PC-3 (cell line): ENCODE measurements around the gene CREBRF. TPM values are rescaled to one million over a fixed set of nuclear protein-coding genes. Genes with fewer than 3 reads are reported as not detected.
"Not testable (repeated sequence)": the region's sequence is repeated elsewhere in the genome, so short reads cannot be mapped to it uniquely, and the experiment has no call there.

Experiments
- ATAC-seq: fragments of 200-7000 bp; cut with Tn5 transposase; 2 replicates; pipeline ENCODE4 v1.9.1; 2020; ENCODE audit warnings: mild to moderate bottlenecking, moderate library complexity
- BruUV-seq: library from RNA; stranded (reverse); fragments of 400-500 nt; replicated peaks from 2 replicates; lab custom pipeline; 2021; lab: Mats Ljungman, UMichigan
- CTCF ChIA-PET: fragments of 300-600 bp; sonication (Branson Sonifier 250); formaldehyde crosslinking; loops from one replicate; lab custom pipeline; 2022; ENCODE audit warnings: antibody characterized with exemption; lab: Charles Lee
- POLR2A ChIA-PET: fragments of 300-600 bp; sonication (Branson Sonifier 250); formaldehyde crosslinking; loops from one replicate; lab custom pipeline; 2022; ENCODE audit warnings: antibody characterized with exemption; ENCODE audit not compliant: unreplicated experiment; lab: Charles Lee
- DNase-seq: peaks from one replicate; pipeline ENCODE4 v3.0.0-alpha.2; 2015
- H2AFZ ChIP-seq: fragments of 300-600 bp; sonication (generic); 2 replicates; pipeline ENCODE4 v1.6.0; 2016; ENCODE audit warnings: antibody characterized with exemption, low read length
- H3F3A ChIP-seq: fragments of 300-600 bp; sonication (generic); one replicate; pipeline ENCODE4 v1.6.0; 2017; ENCODE audit warnings: antibody characterized with exemption, low read length, control low read depth, mild to moderate bottlenecking; ENCODE audit not compliant: unreplicated experiment
- H3K27ac ChIP-seq: fragments of 300-600 bp; sonication (generic); 2 replicates; pipeline ENCODE4 v1.5.1; 2016; ENCODE audit warnings: mild to moderate bottlenecking, low read length
- H3K27me3 ChIP-seq: fragments of 300-600 bp; sonication (generic); 2 replicates; pipeline ENCODE4 v1.6.1; 2016; ENCODE audit warnings: low read length, mixed read lengths
- H3K36me3 ChIP-seq: fragments of 300-600 bp; sonication (generic); 2 replicates; pipeline ENCODE4 v1.6.1; 2016; ENCODE audit warnings: low read depth, mixed run types, low read length, mixed read lengths
- H3K4me1 ChIP-seq: fragments of 300-600 bp; sonication (generic); 2 replicates; pipeline ENCODE4 v1.5.1; 2016; ENCODE audit warnings: low read length; ENCODE audit not compliant: insufficient read depth
- H3K4me2 ChIP-seq: fragments of 300-600 bp; sonication (generic); 2 replicates; pipeline ENCODE4 v1.6.0; 2016; ENCODE audit warnings: low read length
- H3K4me3 ChIP-seq: fragments of 300-600 bp; sonication (generic); 2 replicates; pipeline ENCODE4 v1.5.1; 2016; ENCODE audit warnings: mild to moderate bottlenecking, low read length, mixed read lengths
- H3K79me2 ChIP-seq: fragments of 300-600 bp; sonication (generic); 2 replicates; pipeline ENCODE4 v1.6.1; 2017; ENCODE audit warnings: low read length, mixed read lengths
- H3K9ac ChIP-seq: fragments of 300-600 bp; sonication (generic); 2 replicates; pipeline ENCODE4 v1.6.0; 2016; ENCODE audit warnings: mild to moderate bottlenecking, low read length
- H3K9me2 ChIP-seq: fragments of 300-600 bp; sonication (generic); replicated peaks from 2 replicates; pipeline ENCODE4 v1.6.1; 2016; ENCODE audit warnings: mixed run types, low read length, mixed read lengths
- H3K9me3 ChIP-seq: fragments of 300-600 bp; sonication (generic); 2 replicates; pipeline ENCODE4 v1.6.1; 2016; ENCODE audit warnings: low read length, mixed read lengths
- H4K20me1 ChIP-seq: fragments of 300-600 bp; sonication (generic); 2 replicates; pipeline ENCODE4 v1.6.1; 2016; ENCODE audit warnings: low read length, mixed read lengths
- EZH2 ChIP-seq: fragments of 300-600 bp; sonication (generic); IDR thresholded peaks from one replicate; pipeline ENCODE4 v1.6.1; 2017; ENCODE audit warnings: antibody characterized with exemption, mild to moderate bottlenecking, low read length; ENCODE audit not compliant: unreplicated experiment
- EZH2phosphoT487 ChIP-seq: fragments of 300-600 bp; sonication (generic); IDR thresholded peaks from 2 replicates; pipeline ENCODE4 v1.6.1; 2018; ENCODE audit warnings: mild to moderate bottlenecking, antibody characterized with exemption, low read length, borderline replicate concordance
- intact Hi-C: fragments of 100-400 bp; cut with micrococcal nuclease; formaldehyde crosslinking; loops from 2 replicates; pipeline ENCODE4 v1.9.0; 2023
- total RNA-seq: library from RNA; depleted of rRNA; stranded (reverse); fragments of >200 nt; gene quantifications from 2 replicates; pipeline ENCODE4 v1.2.3, GENCODE V29; 2014
- TF ChIP-seq, protein P1 (sequence below): fragments of 300-600 bp; sonication (generic); conservative IDR thresholded peaks from 2 replicates; pipeline ENCODE4 v1.5.1; 2017; ENCODE audit warnings: antibody characterized with exemption, low read depth, mild to moderate bottlenecking, low read length

Gene CREBRF
- total RNA-seq, 1 experiment from 2014 or later = 4.9 TPM

DNA sequence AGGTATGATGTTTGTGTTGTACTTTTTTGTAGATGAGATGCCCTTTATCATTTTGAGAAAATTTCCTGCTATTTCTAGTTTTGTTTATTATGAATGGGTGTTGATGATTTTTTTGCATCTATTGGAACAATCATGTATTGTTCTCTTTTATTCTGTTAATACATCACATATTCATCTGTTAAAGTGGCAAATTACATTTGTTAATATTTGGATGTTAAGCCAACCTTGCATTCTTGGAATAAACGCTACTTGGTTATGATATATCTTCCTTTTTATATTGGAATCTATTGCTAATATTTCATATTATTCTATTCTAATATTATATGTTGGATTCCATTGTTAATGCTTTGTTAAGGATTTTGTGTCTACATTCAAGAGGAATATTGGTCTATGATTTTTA lies 63.6 kb downstream of the CREBRF start:
- DNase-seq = no peak
- H3K9me3 ChIP-seq = 0 out of 2 replicates have a peak, but pooled peaks cover 3% of the 10 kb centered on the region
- no peaks in the 10 kb centered on the region for H4K20me1 ChIP-seq
- no peak overlapping the region for H3K4me3 ChIP-seq
- no peaks in the 10 kb centered on the region for H3K9me2 ChIP-seq
- BruUV-seq = no TSS peak
- ATAC-seq = no peak
- POLR2A ChIA-PET = no interaction called here
- no peaks in the 10 kb centered on the region for H3K4me1 ChIP-seq
- intact Hi-C loops = no loop called here
- no peak overlapping the region for H2AFZ ChIP-seq
- no peaks in the 10 kb centered on the region for H3K36me3 ChIP-seq
- H3F3A ChIP-seq = no peaks in the 10 kb centered on the region
- TF ChIP-seq EZH2phosphoT487 (no peak), EZH2 (no peak)
- TF ChIP-seq, protein P1, sequence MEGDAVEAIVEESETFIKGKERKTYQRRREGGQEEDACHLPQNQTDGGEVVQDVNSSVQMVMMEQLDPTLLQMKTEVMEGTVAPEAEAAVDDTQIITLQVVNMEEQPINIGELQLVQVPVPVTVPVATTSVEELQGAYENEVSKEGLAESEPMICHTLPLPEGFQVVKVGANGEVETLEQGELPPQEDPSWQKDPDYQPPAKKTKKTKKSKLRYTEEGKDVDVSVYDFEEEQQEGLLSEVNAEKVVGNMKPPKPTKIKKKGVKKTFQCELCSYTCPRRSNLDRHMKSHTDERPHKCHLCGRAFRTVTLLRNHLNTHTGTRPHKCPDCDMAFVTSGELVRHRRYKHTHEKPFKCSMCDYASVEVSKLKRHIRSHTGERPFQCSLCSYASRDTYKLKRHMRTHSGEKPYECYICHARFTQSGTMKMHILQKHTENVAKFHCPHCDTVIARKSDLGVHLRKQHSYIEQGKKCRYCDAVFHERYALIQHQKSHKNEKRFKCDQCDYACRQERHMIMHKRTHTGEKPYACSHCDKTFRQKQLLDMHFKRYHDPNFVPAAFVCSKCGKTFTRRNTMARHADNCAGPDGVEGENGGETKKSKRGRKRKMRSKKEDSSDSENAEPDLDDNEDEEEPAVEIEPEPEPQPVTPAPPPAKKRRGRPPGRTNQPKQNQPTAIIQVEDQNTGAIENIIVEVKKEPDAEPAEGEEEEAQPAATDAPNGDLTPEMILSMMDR = no peak
- CTCF ChIA-PET = no interaction called here
- H3K4me2 ChIP-seq = no peak overlapping the region
- no peaks in the 10 kb centered on the region for H3K79me2 ChIP-seq
- no peak overlapping the region for H3K27ac ChIP-seq
- H3K9ac ChIP-seq = no peak overlapping the region
- no peaks in the 10 kb centered on the region for H3K27me3 ChIP-seq

DNA sequence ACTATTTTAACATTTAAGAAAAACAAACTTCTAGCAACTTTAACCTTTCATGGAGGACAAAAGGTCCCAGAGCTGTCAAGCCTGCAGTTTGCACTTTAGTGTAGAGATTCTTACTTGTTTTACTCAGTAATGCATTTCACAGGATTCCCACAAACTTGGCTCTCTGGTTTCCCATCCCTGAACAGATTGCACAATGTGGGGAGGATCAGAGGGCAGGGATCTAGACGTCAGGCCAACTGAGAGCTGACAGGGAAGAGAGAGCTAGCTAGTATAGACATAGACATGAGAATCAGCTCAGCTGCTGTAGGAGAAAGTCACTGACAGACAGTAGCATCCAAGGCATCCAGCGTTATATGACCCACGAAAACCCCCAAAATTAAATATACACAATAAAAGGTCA lies 67.3 kb downstream of the CREBRF start:
- DNase-seq = no peak
- TF ChIP-seq, protein P1 = no peak
- TF ChIP-seq EZH2 (no peak), EZH2phosphoT487 (no peak)
- intact Hi-C loops = no loop called here
- H3K79me2 ChIP-seq = no peaks in the 10 kb centered on the region
- H3K36me3 ChIP-seq = no peaks in the 10 kb centered on the region
- no peak for ATAC-seq
- H3K27me3 ChIP-seq = no peaks in the 10 kb centered on the region
- H3K4me1 ChIP-seq = no peaks in the 10 kb centered on the region
- no TSS peak for BruUV-seq
- H4K20me1 ChIP-seq = no peaks in the 10 kb centered on the region
- H2AFZ ChIP-seq = no peak overlapping the region
- H3K4me3 ChIP-seq = no peak overlapping the region
- no peak overlapping the region for H3K9ac ChIP-seq
- no peaks in the 10 kb centered on the region for H3K9me2 ChIP-seq
- ChIA-PET CTCF (no interaction called here), POLR2A (interaction anchor here (0.6 kb wide), 1 partner anchor 25 kb away, joined by 23 read pairs; no protein-coding TSS in a partner anchor)
- no peaks in the 10 kb centered on the region for H3F3A ChIP-seq
- H3K4me2 ChIP-seq = no peak overlapping the region
- H3K9me3 ChIP-seq = 0 out of 2 replicates have a peak, but pooled peaks cover 3% of the 10 kb centered on the region
- H3K27ac ChIP-seq = no peak overlapping the region

DNA sequence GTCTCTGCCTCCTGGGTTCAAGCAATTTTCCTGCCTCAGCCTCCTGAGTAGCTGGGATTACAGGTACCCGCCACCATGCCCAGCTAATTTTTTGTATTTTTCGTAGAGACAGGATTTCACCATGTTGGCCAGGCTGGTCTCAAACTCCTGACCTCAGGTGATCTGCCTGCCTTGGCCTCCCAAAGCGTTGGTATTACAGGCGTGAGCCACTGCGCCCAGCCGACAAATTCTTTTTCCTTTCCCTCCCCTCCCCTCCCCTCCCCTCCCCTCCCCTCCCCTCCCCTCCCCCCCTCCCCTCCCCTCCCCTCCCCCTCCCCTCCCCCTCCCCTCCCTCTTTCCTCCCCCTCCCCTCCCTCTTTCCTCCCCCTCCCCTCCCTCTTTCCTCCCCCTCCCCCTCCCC lies 76.0 kb downstream of the CREBRF start:
- H3K9me3 ChIP-seq, DNase-seq, H3K79me2 ChIP-seq, H3K27ac ChIP-seq, H2AFZ ChIP-seq, POLR2A ChIA-PET, BruUV-seq, H3F3A ChIP-seq, H3K4me2 ChIP-seq, CTCF ChIA-PET, H3K4me1 ChIP-seq, H4K20me1 ChIP-seq, intact Hi-C loops, H3K9me2 ChIP-seq, H3K9ac ChIP-seq, H3K27me3 ChIP-seq, H3K4me3 ChIP-seq, H3K36me3 ChIP-seq, ATAC-seq: not testable (repeated sequence)
